Suprapubic skin (tissue), 4 donors: ENCODE results near the gene ARHGAP29. TPM values are rescaled to one million over a fixed set of nuclear protein-coding genes. Genes with fewer than 3 reads are reported as not detected.

Source experiments
- DNase-seq, 2 donors: peaks; one replicate each; pipeline ENCODE4 v3.0.0-alpha.2; 2019; ENCODE audit warnings: low spot score in 2 of 2
- H3K27ac ChIP-seq: fragments of 200-600 bp; sonication (generic); one replicate; pipeline ENCODE4 v1.5.1; 2019
- H3K27me3 ChIP-seq: fragments of 200-600 bp; sonication (generic); one replicate; pipeline ENCODE4 v1.5.1; 2019
- H3K36me3 ChIP-seq: fragments of 200-600 bp; sonication (generic); one replicate; pipeline ENCODE4 v1.5.1; 2019
- H3K4me1 ChIP-seq: fragments of 200-600 bp; sonication (generic); one replicate; pipeline ENCODE4 v1.5.1; 2019
- H3K4me3 ChIP-seq: fragments of 200-600 bp; sonication (generic); one replicate; pipeline ENCODE4 v1.5.1; 2019; ENCODE audit warnings: mild to moderate bottlenecking
- H3K9me3 ChIP-seq: fragments of 200-600 bp; sonication (generic); one replicate; pipeline ENCODE4 v1.5.1; 2019
- EP300 ChIP-seq: sonication (generic); formaldehyde crosslinking; IDR thresholded peaks from one replicate; pipeline ENCODE4 v1.6.1; 2017; ENCODE audit warnings: antibody characterized with exemption
- POLR2A ChIP-seq, 2 donors: fragments of 450-650 bp; IDR thresholded peaks; one replicate each; pipeline ENCODE4 v1.6.1; 2017; ENCODE audit warnings: antibody characterized with exemption in 2 of 2, mild to moderate bottlenecking in 2 of 2, moderate library complexity in 2 of 2
- POLR2AphosphoS5 ChIP-seq, 3 donors: sonication (generic); formaldehyde crosslinking; IDR thresholded peaks; one replicate each; pipeline ENCODE4 v1.6.1; 2017; ENCODE audit warnings: antibody characterized with exemption in 3 of 3
- WGBS: methylation state at CpG from one replicate; pipeline ENCODE4 v1.1.5; 2018; 5-methylcytosine and 5-hydroxymethylcytosine counted together
- total RNA-seq, 4 donors: library from RNA; depleted of rRNA; stranded (reverse); fragments of >200 nt; gene quantifications; one replicate each; pipeline ENCODE4 v1.1.0, GENCODE V29; 2016
- TF ChIP-seq, protein P1 (sequence below), 2 donors: fragments of 200-600 bp in 1 of 2; fragments of 450-650 bp in 1 of 2; sonication (generic) in 1 of 2; IDR thresholded peaks; one replicate each; pipeline ENCODE4 v1.5.1; 2016 to 2019; ENCODE audit warnings: antibody characterized with exemption in 2 of 2, mild to moderate bottlenecking in 1 of 2, moderate library complexity in 1 of 2

ARHGAP29 gene
- total RNA-seq, 4 donors from 2014 or later, result 23.4 to 38.3 (median 28.6) TPM

- no peak for DNase-seq
- H3K36me3 ChIP-seq, result no peaks in the 10 kb centered on the region
- no peak overlapping the region for H3K4me3 ChIP-seq
- H3K4me1 ChIP-seq, result no peaks in the 10 kb centered on the region
- no peaks in the 10 kb centered on the region for H3K9me3 ChIP-seq
- TF ChIP-seq EP300, result no peak
- H3K27me3 ChIP-seq, result no peaks in the 10 kb centered on the region
- 94% methylated on average over 2 of the region's 2 CpGs for WGBS
- no peak overlapping the region for H3K27ac ChIP-seq
Measured at GRCh38 chr1:94271373-94271772, 34.0 kb upstream of the ARHGAP29 start.

DNA sequence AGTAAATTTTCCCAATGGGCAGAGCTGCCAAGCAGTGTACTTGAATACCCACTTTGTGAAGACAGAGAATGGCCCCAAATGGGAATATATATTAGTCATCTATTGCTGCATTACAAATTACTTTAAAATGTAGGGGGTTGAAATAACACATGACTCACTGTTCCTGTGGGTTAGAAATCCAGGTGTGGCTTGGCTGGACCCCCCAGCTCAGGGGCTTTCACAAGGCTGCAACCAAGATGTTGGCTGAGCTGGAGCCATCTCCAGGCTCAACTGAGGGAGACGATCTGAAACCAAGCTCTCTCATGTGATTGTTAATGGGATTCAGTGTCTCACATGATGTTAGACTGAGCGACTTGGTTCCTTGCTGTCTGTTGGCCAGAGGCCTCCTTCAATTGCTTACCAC, 33.4 kb upstream of the ARHGAP29 start:
- no peaks in the 10 kb centered on the region for H3K36me3 ChIP-seq
- no peaks in the 10 kb centered on the region for H3K4me1 ChIP-seq
- 71% methylated on average over 2 of the region's 2 CpGs for WGBS

DNA sequence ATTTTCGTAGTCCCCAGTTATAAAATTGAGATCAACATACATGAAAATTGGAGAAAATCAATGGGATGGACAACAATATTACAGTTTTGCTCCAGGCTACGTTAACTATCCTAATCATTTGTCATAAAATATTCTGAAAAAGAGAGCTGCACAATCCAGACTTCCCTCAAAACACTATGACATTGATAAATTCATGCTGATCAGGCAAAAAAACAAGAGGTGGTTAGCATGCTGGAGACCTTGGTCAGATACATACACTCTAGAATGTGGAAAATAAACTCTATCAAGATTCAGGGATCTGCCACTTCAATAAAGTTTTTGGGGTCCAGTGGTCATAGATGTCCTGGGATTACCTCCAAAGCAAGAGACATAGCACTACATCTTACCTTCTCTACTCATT, 32.5 kb upstream of the ARHGAP29 start:
- TF ChIP-seq EP300 (no peak), POLR2A (IDR thresholded peaks at IDR 0.05) (no peak), POLR2AphosphoS5 (IDR thresholded peaks at IDR 0.05) (no peak)
- TF ChIP-seq, protein P1, sequence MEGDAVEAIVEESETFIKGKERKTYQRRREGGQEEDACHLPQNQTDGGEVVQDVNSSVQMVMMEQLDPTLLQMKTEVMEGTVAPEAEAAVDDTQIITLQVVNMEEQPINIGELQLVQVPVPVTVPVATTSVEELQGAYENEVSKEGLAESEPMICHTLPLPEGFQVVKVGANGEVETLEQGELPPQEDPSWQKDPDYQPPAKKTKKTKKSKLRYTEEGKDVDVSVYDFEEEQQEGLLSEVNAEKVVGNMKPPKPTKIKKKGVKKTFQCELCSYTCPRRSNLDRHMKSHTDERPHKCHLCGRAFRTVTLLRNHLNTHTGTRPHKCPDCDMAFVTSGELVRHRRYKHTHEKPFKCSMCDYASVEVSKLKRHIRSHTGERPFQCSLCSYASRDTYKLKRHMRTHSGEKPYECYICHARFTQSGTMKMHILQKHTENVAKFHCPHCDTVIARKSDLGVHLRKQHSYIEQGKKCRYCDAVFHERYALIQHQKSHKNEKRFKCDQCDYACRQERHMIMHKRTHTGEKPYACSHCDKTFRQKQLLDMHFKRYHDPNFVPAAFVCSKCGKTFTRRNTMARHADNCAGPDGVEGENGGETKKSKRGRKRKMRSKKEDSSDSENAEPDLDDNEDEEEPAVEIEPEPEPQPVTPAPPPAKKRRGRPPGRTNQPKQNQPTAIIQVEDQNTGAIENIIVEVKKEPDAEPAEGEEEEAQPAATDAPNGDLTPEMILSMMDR (IDR thresholded peaks at IDR 0.05), result no peak
- DNase-seq, result no peak
- 86% methylated on average over 2 of the region's 2 CpGs for WGBS

More for the DNA sequence above, 33.4 kb upstream of the ARHGAP29 start:
- DNase-seq, result no peak
- H3K4me3 ChIP-seq, result no peak overlapping the region
- no peak overlapping the region for H3K27ac ChIP-seq
- no peak for TF ChIP-seq EP300
- TF ChIP-seq, protein P1 (IDR thresholded peaks at IDR 0.05), result no peak
- TF ChIP-seq POLR2A (IDR thresholded peaks at IDR 0.05), result no peak
- TF ChIP-seq POLR2AphosphoS5 (IDR thresholded peaks at IDR 0.05), result no peak
- no peaks in the 10 kb centered on the region for H3K27me3 ChIP-seq
- H3K9me3 ChIP-seq, result no peaks in the 10 kb centered on the region

GRCh38 chr1:94265906-94266305, 28.5 kb upstream of the ARHGAP29 start:
- Histone ChIP-seq H3K36me3 (no peaks in the 10 kb centered on the region), H3K4me1 (peaks cover 12% of the 10 kb centered on the region), H3K4me3 (no peak overlapping the region), H3K27me3 (no peaks in the 10 kb centered on the region), H3K27ac (peak overlapping the region; percentile 12), H3K9me3 (no peaks in the 10 kb centered on the region)
- no peak for TF ChIP-seq POLR2AphosphoS5 (IDR thresholded peaks at IDR 0.05)
- no peak for TF ChIP-seq POLR2A (IDR thresholded peaks at IDR 0.05)
- TF ChIP-seq, protein P1 (IDR thresholded peaks at IDR 0.05), result no peak
- no peak for TF ChIP-seq EP300
- WGBS, result 40% methylated on average over 2 of the region's 2 CpGs
- no peak for DNase-seq

More for the DNA sequence above, 32.5 kb upstream of the ARHGAP29 start:
- Histone ChIP-seq H3K4me1 (peaks cover 8% of the 10 kb centered on the region), H3K27me3 (no peaks in the 10 kb centered on the region), H3K4me3 (no peak overlapping the region), H3K27ac (no peak overlapping the region), H3K36me3 (no peaks in the 10 kb centered on the region), H3K9me3 (no peaks in the 10 kb centered on the region)

DNA sequence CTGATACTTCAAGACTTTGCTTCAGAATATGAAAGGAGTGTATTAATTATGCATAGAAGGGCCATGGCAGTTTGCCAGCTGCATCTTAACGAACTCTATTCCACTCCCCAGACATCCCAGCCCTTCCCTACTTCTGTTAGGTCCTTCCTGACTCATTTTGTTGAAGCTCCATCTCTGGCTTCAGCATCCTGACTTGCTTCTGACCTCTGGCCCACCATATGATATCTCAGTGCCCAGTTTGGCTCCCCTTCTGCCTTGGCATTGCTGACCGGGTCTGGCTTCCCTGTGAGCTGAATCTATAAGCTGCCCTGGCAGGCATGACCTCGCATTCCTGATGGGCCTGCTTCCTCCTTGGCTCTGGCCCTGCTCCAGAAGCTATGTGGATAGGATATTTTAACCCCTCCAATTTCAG, 27.6 kb upstream of the ARHGAP29 start:
- no peak overlapping the region for H3K4me3 ChIP-seq
- H3K27me3 ChIP-seq, result no peaks in the 10 kb centered on the region
- H3K4me1 ChIP-seq, result peaks cover 12% of the 10 kb centered on the region
- DNase-seq, result no peak
- no peaks in the 10 kb centered on the region for H3K9me3 ChIP-seq
- TF ChIP-seq, protein P1 (IDR thresholded peaks at IDR 0.05), result no peak
- no peak for TF ChIP-seq POLR2A (IDR thresholded peaks at IDR 0.05)
- TF ChIP-seq POLR2AphosphoS5 (IDR thresholded peaks at IDR 0.05), result no peak
- H3K27ac ChIP-seq, result no peak overlapping the region
- no peaks in the 10 kb centered on the region for H3K36me3 ChIP-seq
- 35% methylated on average over 3 of the region's 3 CpGs for WGBS
